Smooth muscle cell of the umbilical artery (primary cell): ENCODE results near the gene OR2M7. TPM values are rescaled to one million over a fixed set of nuclear protein-coding genes. Genes with fewer than 3 reads are reported as not detected.

Experiments
- total RNA-seq: library from RNA; depleted of rRNA; stranded (reverse); fragments of >200 nt; gene quantifications from 2 replicates; pipeline ENCODE4 v1.2.3, GENCODE V29; 2014

The OR2M7 gene
- not detected in 2 replicates for total RNA-seq

GRCh38 chr1:248324468-248324867 is at the start of gene OR2M7:
TSS of gene OR2M7 (minus strand) at chr1:248324568. CDS start at chr1:248324568, 0 bp downstream.

DNA sequence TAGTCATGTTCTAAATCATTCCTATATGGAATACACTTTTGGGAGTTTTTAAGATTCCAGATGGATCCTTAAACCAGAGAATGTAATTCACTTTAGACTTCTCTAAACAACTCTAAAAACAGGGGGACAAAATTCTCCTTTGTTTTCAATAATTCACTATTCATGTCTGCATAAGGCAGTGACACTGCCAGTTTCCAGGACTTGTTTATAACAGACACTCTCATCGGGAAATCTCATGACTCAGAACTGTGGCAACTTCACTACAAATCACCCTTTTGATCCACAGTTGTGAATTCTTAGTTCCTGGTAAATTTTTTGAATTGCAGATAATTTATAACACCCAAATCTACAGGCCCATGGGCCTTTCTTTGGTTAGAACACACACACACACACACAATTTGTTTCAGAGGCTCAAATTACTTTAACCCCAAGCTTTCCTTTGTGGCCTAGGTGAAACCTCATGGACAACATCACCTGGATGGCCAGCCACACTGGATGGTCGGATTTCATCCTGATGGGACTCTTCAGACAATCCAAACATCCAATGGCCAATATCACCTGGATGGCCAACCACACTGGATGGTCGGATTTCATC is 36.9 kb upstream of the OR2M7 start, which contains the start of gene OR2T4:
Gene OR2T4, plus strand, starts transcription at position 545 of the 595 bp plus-strand sequence. Its CDS starts 0 bp downstream, at position 545.

DNA sequence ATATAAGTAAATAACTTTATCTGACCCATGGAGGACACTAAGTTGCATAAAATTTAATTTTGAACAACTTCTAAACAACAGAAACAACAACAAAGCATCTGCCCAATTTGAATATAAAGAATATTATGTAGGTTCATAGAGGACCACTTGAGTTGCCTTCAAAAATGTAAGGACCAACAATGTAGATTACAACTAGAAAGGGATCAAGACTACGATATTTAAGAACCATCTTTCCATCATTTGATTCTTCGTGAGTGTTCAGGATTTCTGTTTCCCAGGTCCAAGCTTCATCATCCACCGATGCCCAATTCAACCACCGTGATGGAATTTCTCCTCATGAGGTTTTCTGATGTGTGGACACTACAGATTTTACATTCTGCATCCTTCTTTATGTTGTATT is 24.1 kb upstream of the OR2M7 start, which contains the start of gene OR14C36:
Gene OR14C36, plus strand, starts transcription at position 301 of the 400 bp plus-strand sequence. Its CDS starts 0 bp downstream, at position 301.

GRCh38 chr1:248303324-248303723 is 21.0 kb downstream of the OR2M7 start, which contains the start of gene OR2T12:
TSS of gene OR2T12 (minus strand) at chr1:248303424. CDS start at chr1:248295578, 7,846 bp downstream.

GRCh38 chr1:248277876-248278275 is 46.5 kb downstream of the OR2M7 start, which contains the start of gene OR2T33:
TSS of gene OR2T33 (minus strand) at chr1:248277976. CDS start at chr1:248273814, 4,162 bp downstream.

Other genes starting within 250 kb of the OR2M7 start
- not detected in 2 replicates for gene OR2L13, start 229.4 kb downstream of the OR2M7 start, total RNA-seq
- not detected in 2 replicates for gene OR2M5, start 179.4 kb downstream of the OR2M7 start, total RNA-seq
- gene OR2M2, start 149.7 kb downstream of the OR2M7 start, total RNA-seq, result not detected in 2 replicates
- gene OR2M3, start 127.3 kb downstream of the OR2M7 start, total RNA-seq, result not detected in 2 replicates
- not detected in 2 replicates for gene OR2M4, start 93.2 kb downstream of the OR2M7 start, total RNA-seq
- not detected in 2 replicates for gene OR2T33, start 46.6 kb downstream of the OR2M7 start, total RNA-seq
- not detected in 2 replicates for gene OR2T12, start 21.1 kb downstream of the OR2M7 start, total RNA-seq
- gene OR14C36, start 24.2 kb upstream of the OR2M7 start, total RNA-seq, result not detected in 2 replicates
- gene OR2T4, start 37.1 kb upstream of the OR2M7 start, total RNA-seq, result not detected in 2 replicates
- gene OR2T6, start 51.2 kb upstream of the OR2M7 start, total RNA-seq, result not detected in 2 replicates
- gene OR2T1, start 78.5 kb upstream of the OR2M7 start, total RNA-seq, result not detected in 2 replicates
- gene OR2T2, start 121.1 kb upstream of the OR2M7 start, total RNA-seq, result not detected in 2 replicates
- gene OR2T3, start 148.8 kb upstream of the OR2M7 start, total RNA-seq, result not detected in 2 replicates
- gene OR2T5, start 164.0 kb upstream of the OR2M7 start, total RNA-seq, result not detected in 2 replicates
- not detected in 2 replicates for gene OR2G6, start 183.5 kb upstream of the OR2M7 start, total RNA-seq
- gene OR2T29, start 238.2 kb upstream of the OR2M7 start, total RNA-seq, result not detected in 2 replicates